Activated CD4-positive, alpha-beta T cell treated with anti-CD3 and anti-CD28 coated beads for 36 hours (primary cell): ENCODE results near the gene M1AP. TPM values are rescaled to one million over a fixed set of nuclear protein-coding genes. Genes with fewer than 3 reads are reported as not detected.

Experiments used
- ATAC-seq: fragments of 200-7000 bp; cut with Tn5 transposase; one replicate; pipeline ENCODE4 v1.10.0; 2021; ENCODE audit warnings: mild to moderate bottlenecking, moderate library complexity
- CTCF ChIA-PET: fragments of 350-600 bp; sonication (Branson Sonifier 250); formaldehyde crosslinking; loops from one replicate; lab custom pipeline; 2021; ENCODE audit warnings: antibody characterized with exemption; lab: Charles Lee
- POLR2A ChIA-PET: fragments of 350-600 bp; sonication (Branson Sonifier 250); formaldehyde crosslinking; loops from one replicate; lab custom pipeline; 2021; ENCODE audit warnings: antibody characterized with exemption, inconsistent platforms; lab: Charles Lee
- DNase-seq: peaks from one replicate; pipeline ENCODE4 v3.0.0-alpha.2; 2020
- H3K27ac Mint-ChIP-seq: one replicate; pipeline ENCODE4 v1.8.0; 2021; ENCODE audit warnings: mixed read lengths
- H3K27me3 Mint-ChIP-seq: one replicate; pipeline ENCODE4 v1.8.0; 2021; ENCODE audit warnings: mixed read lengths
- H3K36me3 Mint-ChIP-seq: one replicate; pipeline ENCODE4 v1.8.0; 2021; ENCODE audit warnings: low read depth, mixed read lengths
- H3K4me1 Mint-ChIP-seq: one replicate; pipeline ENCODE4 v1.8.0; 2021; ENCODE audit warnings: mixed read lengths
- H3K4me3 Mint-ChIP-seq: one replicate; pipeline ENCODE4 v1.8.0; 2021; ENCODE audit warnings: mild to moderate bottlenecking, moderate library complexity, mixed read lengths
- H3K9me3 Mint-ChIP-seq: one replicate; pipeline ENCODE4 v1.8.0; 2021; ENCODE audit warnings: low read depth, mixed read lengths
- intact Hi-C, 2 experiments: fragments of 100-400 bp; cut with DNase I in 1 of 2; cut with micrococcal nuclease in 1 of 2; formaldehyde crosslinking; loops; one replicate each; pipeline versions ENCODE4 v1.14.2 to v1.15.1; 2022 to 2024; cut with DNase I, micrococcal nuclease
- total RNA-seq, 2 experiments: library from RNA; stranded (reverse); gene quantifications; one replicate each; pipeline ENCODE4 v1.2.3, GENCODE V29; 2021

M1AP gene
- total RNA-seq, 2 experiments from 2014 or later = 0.18 to 0.33 TPM

GRCh38 chr2:74546004-74546403 is 102.1 kb downstream of the M1AP start:
- POLR2A ChIA-PET = no interaction called here
- no peak for ATAC-seq
- peaks cover 32% of the 10 kb centered on the region for H3K27me3 Mint-ChIP-seq

GRCh38 chr2:74544634-74545033 is 103.5 kb downstream of the M1AP start:
- DNase-seq = peak; percentile 41
- ATAC-seq = no peak
- no peaks in the 10 kb centered on the region for H3K9me3 Mint-ChIP-seq
- peaks cover 26% of the 10 kb centered on the region for H3K27me3 Mint-ChIP-seq
- CTCF ChIA-PET = interaction anchor here (1.1 to 1.8 kb wide), 3 partner anchors 9 to 43 kb away, joined by 3 to 6 read pairs (median 6); no protein-coding TSS in a partner anchor
- intact Hi-C loops = no loop called here
- H3K36me3 Mint-ChIP-seq = no peaks in the 10 kb centered on the region
- H3K4me3 Mint-ChIP-seq = no peak overlapping the region
- POLR2A ChIA-PET = interaction anchor here (0.6 kb wide), 1 partner anchor 124 kb away, joined by 3 read pairs; no protein-coding TSS in a partner anchor
- peaks cover 6% of the 10 kb centered on the region for H3K4me1 Mint-ChIP-seq
- no peak overlapping the region for H3K27ac Mint-ChIP-seq

More at GRCh38 chr2:74546004-74546403, 102.1 kb downstream of the M1AP start:
- CTCF ChIA-PET = interaction anchor here (1.7 kb wide), 1 partner anchor 15 kb away, joined by 6 read pairs; no protein-coding TSS in a partner anchor
- Mint-ChIP-seq H3K27ac (no peak overlapping the region), H3K4me3 (no peak overlapping the region), H3K4me1 (peaks cover 6% of the 10 kb centered on the region), H3K9me3 (no peaks in the 10 kb centered on the region), H3K36me3 (no peaks in the 10 kb centered on the region)
- intact Hi-C loops = no loop called here
- DNase-seq = no peak

GRCh38 chr2:74542978-74543377 is 105.2 kb downstream of the M1AP start:
- peaks cover 31% of the 10 kb centered on the region for H3K27me3 Mint-ChIP-seq

GRCh38 chr2:74540291-74540690 is 107.8 kb downstream of the M1AP start:
- DNase-seq (no peak), ATAC-seq (no peak)
- H3K4me3 Mint-ChIP-seq = no peak overlapping the region
- H3K27ac Mint-ChIP-seq = no peak overlapping the region
- H3K4me1 Mint-ChIP-seq = no peaks in the 10 kb centered on the region
- ChIA-PET CTCF (interaction anchor here (0.7 to 1.4 kb wide), 3 partner anchors 8 to 46 kb away, joined by 3 to 4 read pairs (median 3); no protein-coding TSS in a partner anchor), POLR2A (no interaction called here)
- H3K27me3 Mint-ChIP-seq = peaks cover 27% of the 10 kb centered on the region
- intact Hi-C loops = no loop called here
- H3K9me3 Mint-ChIP-seq = no peaks in the 10 kb centered on the region
- H3K36me3 Mint-ChIP-seq = no peaks in the 10 kb centered on the region

More at GRCh38 chr2:74542978-74543377, 105.2 kb downstream of the M1AP start:
- POLR2A ChIA-PET = interaction anchor here (0.6 kb wide), 1 partner anchor 41 kb away, joined by 8 read pairs; no protein-coding TSS in a partner anchor
- H3K4me3 Mint-ChIP-seq = no peak overlapping the region
- no peaks in the 10 kb centered on the region for H3K36me3 Mint-ChIP-seq
- no peaks in the 10 kb centered on the region for H3K4me1 Mint-ChIP-seq
- intact Hi-C loops = loop anchor here in 1 of 2 experiments (2.0 kb wide), 1 partner anchor 20 kb away; no protein-coding TSS in a partner anchor
- no peaks in the 10 kb centered on the region for H3K9me3 Mint-ChIP-seq
- no peak for ATAC-seq
- H3K27ac Mint-ChIP-seq = no peak overlapping the region
- CTCF ChIA-PET = interaction anchor here (0.7 to 1.1 kb wide), 3 partner anchors 28 to 99 kb away, joined by 3 to 5 read pairs (median 3); partner anchors contain the start of gene WBP1
- DNase-seq = no peak

GRCh38 chr2:74538881-74539339 is 109.2 kb downstream of the M1AP start:
- H3K4me1 Mint-ChIP-seq = no peaks in the 10 kb centered on the region
- ChIA-PET CTCF (interaction anchor here (1.7 kb wide), 1 partner anchor 58 kb away, joined by 3 read pairs; no protein-coding TSS in a partner anchor), POLR2A (no interaction called here)
- peaks cover 27% of the 10 kb centered on the region for H3K27me3 Mint-ChIP-seq
- no peak for DNase-seq
- no peak overlapping the region for H3K4me3 Mint-ChIP-seq
- no peak overlapping the region for H3K27ac Mint-ChIP-seq
- no peaks in the 10 kb centered on the region for H3K9me3 Mint-ChIP-seq
- ATAC-seq = no peak
- no peaks in the 10 kb centered on the region for H3K36me3 Mint-ChIP-seq
- intact Hi-C loops = no loop called here

GRCh38 chr2:74537140-74537539 is 111.0 kb downstream of the M1AP start:
- ChIA-PET POLR2A (no interaction called here), CTCF (no interaction called here)
- peaks cover 6% of the 10 kb centered on the region for H3K36me3 Mint-ChIP-seq
- DNase-seq (no peak), ATAC-seq (no peak)
- intact Hi-C loops = no loop called here
- no peak overlapping the region for H3K4me3 Mint-ChIP-seq
- H3K4me1 Mint-ChIP-seq = peaks cover under 1% of the 10 kb centered on the region
- no peak overlapping the region for H3K27ac Mint-ChIP-seq
- H3K9me3 Mint-ChIP-seq = no peaks in the 10 kb centered on the region
- peaks cover 20% of the 10 kb centered on the region for H3K27me3 Mint-ChIP-seq

- Mint-ChIP-seq H3K36me3 (peaks cover 12% of the 10 kb centered on the region), H3K27me3 (peaks cover 19% of the 10 kb centered on the region), H3K9me3 (no peaks in the 10 kb centered on the region), H3K27ac (no peak overlapping the region), H3K4me3 (no peak overlapping the region), H3K4me1 (peaks cover 9% of the 10 kb centered on the region)
- no peak for DNase-seq
- ChIA-PET POLR2A (no interaction called here), CTCF (interaction anchor here (0.6 kb wide), 1 partner anchor 9 kb away, joined by 3 read pairs; no protein-coding TSS in a partner anchor)
- intact Hi-C loops = no loop called here
- peak; percentile 37 for ATAC-seq
Measured at GRCh38 chr2:74536166-74536950, 111.8 kb downstream of the M1AP start.

GRCh38 chr2:74535440-74535965 is 112.6 kb downstream of the M1AP start:
- no peak overlapping the region for H3K27ac Mint-ChIP-seq
- CTCF ChIA-PET = interaction anchor here (0.5 kb wide), 1 partner anchor 1236 kb away, joined by 3 read pairs; no protein-coding TSS in a partner anchor
- H3K4me1 Mint-ChIP-seq = peaks cover 16% of the 10 kb centered on the region
- intact Hi-C loops = no loop called here
- DNase-seq (no peak), ATAC-seq (no peak)
- H3K9me3 Mint-ChIP-seq = no peaks in the 10 kb centered on the region
- POLR2A ChIA-PET = no interaction called here
- H3K27me3 Mint-ChIP-seq = peaks cover 19% of the 10 kb centered on the region
- H3K4me3 Mint-ChIP-seq = no peak overlapping the region
- H3K36me3 Mint-ChIP-seq = peaks cover 18% of the 10 kb centered on the region

GRCh38 chr2:74534411-74534810 is 113.7 kb downstream of the M1AP start:
- Mint-ChIP-seq H3K27me3 (peaks cover 16% of the 10 kb centered on the region), H3K4me1 (peaks cover 16% of the 10 kb centered on the region), H3K9me3 (no peaks in the 10 kb centered on the region), H3K27ac (no peak overlapping the region), H3K4me3 (no peak overlapping the region), H3K36me3 (peaks cover 18% of the 10 kb centered on the region)
- POLR2A ChIA-PET = no interaction called here
- intact Hi-C loops = loop anchor here (5.0 kb wide), 3 partner anchors 37 to 202 kb away; partner anchors contain the start of gene LBX2 (in 1 of the 2)
- DNase-seq (no peak), ATAC-seq (no peak)
- CTCF ChIA-PET = interaction anchor here (1.0 to 1.5 kb wide), 2 partner anchors 51 to 52 kb away, joined by 3 to 7 read pairs; partner anchors contain the start of genes CCDC142 and TTC31

GRCh38 chr2:74533464-74533863 is 114.7 kb downstream of the M1AP start:
- no peak overlapping the region for H3K4me3 Mint-ChIP-seq
- CTCF ChIA-PET = interaction anchor here (0.7 to 1.5 kb wide), 3 partner anchors 51 to 208 kb away, joined by 3 to 7 read pairs (median 3); partner anchors contain the start of genes CCDC142 and TTC31
- peaks cover 16% of the 10 kb centered on the region for H3K4me1 Mint-ChIP-seq
- no peak for DNase-seq
- intact Hi-C loops = loop anchor here (5.0 kb wide), 3 partner anchors 36 to 201 kb away; partner anchors contain the start of gene LBX2 (in 1 of the 2)
- no peak overlapping the region for H3K27ac Mint-ChIP-seq
- no peaks in the 10 kb centered on the region for H3K9me3 Mint-ChIP-seq
- peaks cover 7% of the 10 kb centered on the region for H3K27me3 Mint-ChIP-seq
- ATAC-seq = no peak
- POLR2A ChIA-PET = interaction anchor here (0.6 to 0.7 kb wide), 2 partner anchors 33 to 288 kb away, joined by 3 read pairs; no protein-coding TSS in a partner anchor
- H3K36me3 Mint-ChIP-seq = peaks cover 26% of the 10 kb centered on the region

- ATAC-seq = no peak
- intact Hi-C loops = loop anchor here (1.0 to 5.0 kb wide), 4 partner anchors 35 to 282 kb away; partner anchors contain the start of gene LBX2 (in 1 of the 2)
- POLR2A ChIA-PET = no interaction called here
- peak overlapping the region; percentile 37 for H3K4me3 Mint-ChIP-seq
- H3K9me3 Mint-ChIP-seq = no peaks in the 10 kb centered on the region
- CTCF ChIA-PET = interaction anchor here (0.6 to 4.9 kb wide), 15 partner anchors 9 to 282 kb away, joined by 3 to 33 read pairs (median 4); partner anchors contain the start of genes CCDC142, INO80B, MRPL53 and TTC31
- H3K27me3 Mint-ChIP-seq = no peaks in the 10 kb centered on the region
- peaks cover 27% of the 10 kb centered on the region for H3K4me1 Mint-ChIP-seq
- H3K27ac Mint-ChIP-seq = no peak overlapping the region
- peaks cover 39% of the 10 kb centered on the region for H3K36me3 Mint-ChIP-seq
- no peak for DNase-seq
Measured at GRCh38 chr2:74532222-74532621, 115.9 kb downstream of the M1AP start.
